ENCODE results near the gene AFF1.

Gene AFF1

GRCh38 chr4:86934771-86935565 is at the start of gene AFF1:
AFF1 (plus strand) TSS chr4:86935011; CDS start chr4:86948534, 13,523 bp downstream.
- peak; percentile 88 for DNase-seq

- DNase-seq: no peak
Observed at GRCh38 chr4:86890790-86891189, 44.0 kb upstream of the AFF1 start.

GRCh38 chr4:86891762-86892635 is 42.8 kb upstream of the AFF1 start, which contains the start of gene C4orf36:
C4orf36 (minus strand) TSS chr4:86892422; CDS start chr4:86891520, 902 bp downstream.
- peak; percentile 33 for DNase-seq

GRCh38 chr4:86892636-86892960 is 42.2 kb upstream of the AFF1 start:
- DNase-seq: no peak

- DNase-seq: no peak
Observed at GRCh38 chr4:86893136-86893535, 41.7 kb upstream of the AFF1 start.

- DNase-seq: no peak
Observed at GRCh38 chr4:86894455-86894854, 40.4 kb upstream of the AFF1 start.

- no peak for DNase-seq
Observed at GRCh38 chr4:86895692-86896488, 38.9 kb upstream of the AFF1 start.

- DNase-seq: no peak
Observed at GRCh38 chr4:86896596-86896995, 38.2 kb upstream of the AFF1 start.

GRCh38 chr4:86898562-86898961 is 36.2 kb upstream of the AFF1 start:
- no peak for DNase-seq

- DNase-seq: no peak
Observed at GRCh38 chr4:86901864-86902263, 32.9 kb upstream of the AFF1 start.

- DNase-seq: no peak
Observed at GRCh38 chr4:86908251-86908657, 26.6 kb upstream of the AFF1 start.

GRCh38 chr4:86909546-86910295 is 25.1 kb upstream of the AFF1 start:
- no peak for DNase-seq

- no peak for DNase-seq
Observed at GRCh38 chr4:86910369-86910768, 24.4 kb upstream of the AFF1 start.

- DNase-seq: no peak
Observed at GRCh38 chr4:86910820-86911684, 23.8 kb upstream of the AFF1 start.

GRCh38 chr4:86916392-86916791 is 18.4 kb upstream of the AFF1 start:
- DNase-seq: no peak

GRCh38 chr4:86917212-86918039 is 17.4 kb upstream of the AFF1 start:
- no peak for DNase-seq

- DNase-seq: no peak
Observed at GRCh38 chr4:86918539-86919072, 16.2 kb upstream of the AFF1 start.

- no peak for DNase-seq
Observed at GRCh38 chr4:86919561-86920223, 15.1 kb upstream of the AFF1 start.

GRCh38 chr4:86921608-86922252 is 13.1 kb upstream of the AFF1 start:
- no peak for DNase-seq

All from activated naive CD4-positive, alpha-beta T cell treated with anti-CD3 and anti-CD28 coated beads, Interleukin-2, amount 50 U/mL, for 16 hours (primary cell).